ENCODE data around the gene SRRM3.
"Not testable (repeated sequence)": the region's sequence is repeated elsewhere in the genome, so short reads cannot be mapped to it uniquely, and the experiment has no call there.

GRCh38 chr7:76215349-76215748 is 13.7 kb downstream of the SRRM3 start:
- TF ChIP-seq, protein P1, sequence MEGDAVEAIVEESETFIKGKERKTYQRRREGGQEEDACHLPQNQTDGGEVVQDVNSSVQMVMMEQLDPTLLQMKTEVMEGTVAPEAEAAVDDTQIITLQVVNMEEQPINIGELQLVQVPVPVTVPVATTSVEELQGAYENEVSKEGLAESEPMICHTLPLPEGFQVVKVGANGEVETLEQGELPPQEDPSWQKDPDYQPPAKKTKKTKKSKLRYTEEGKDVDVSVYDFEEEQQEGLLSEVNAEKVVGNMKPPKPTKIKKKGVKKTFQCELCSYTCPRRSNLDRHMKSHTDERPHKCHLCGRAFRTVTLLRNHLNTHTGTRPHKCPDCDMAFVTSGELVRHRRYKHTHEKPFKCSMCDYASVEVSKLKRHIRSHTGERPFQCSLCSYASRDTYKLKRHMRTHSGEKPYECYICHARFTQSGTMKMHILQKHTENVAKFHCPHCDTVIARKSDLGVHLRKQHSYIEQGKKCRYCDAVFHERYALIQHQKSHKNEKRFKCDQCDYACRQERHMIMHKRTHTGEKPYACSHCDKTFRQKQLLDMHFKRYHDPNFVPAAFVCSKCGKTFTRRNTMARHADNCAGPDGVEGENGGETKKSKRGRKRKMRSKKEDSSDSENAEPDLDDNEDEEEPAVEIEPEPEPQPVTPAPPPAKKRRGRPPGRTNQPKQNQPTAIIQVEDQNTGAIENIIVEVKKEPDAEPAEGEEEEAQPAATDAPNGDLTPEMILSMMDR (conservative IDR thresholded peaks at IDR 0.05 in 1 of 2, IDR thresholded peaks at IDR 0.05 in 1 of 2; ENCODE audit: extremely low read depth in 1 of 2, insufficient read depth in 1 of 2, low read depth in 1 of 2, low read length in 2 of 2) = not testable (repeated sequence)
- not testable (repeated sequence) for TF ChIP-seq EZH2 (IDR thresholded peaks at IDR 0.05; ENCODE audit: borderline replicate concordance, low read length)

Measured in mammary epithelial cell (primary cell).